HEK293T (cell line): ENCODE measurements around the gene AP5B1.

Experiments used
- CTCF ChIA-PET: fragments of 350-600 bp; formaldehyde crosslinking; extraction: SDS; loops from one replicate; lab custom pipeline; 2021; ENCODE audit warnings: antibody characterized with exemption, inconsistent platforms; lab: Yijun Ruan, JAX
- POLR2A ChIA-PET: fragments of 350-600 bp; formaldehyde crosslinking; extraction: SDS; loops from one replicate; lab custom pipeline; 2020; ENCODE audit warnings: antibody characterized with exemption, inconsistent platforms; lab: Yijun Ruan, JAX
- DNase-seq: peaks from one replicate; pipeline ENCODE4 v3.0.0; 2012; ENCODE audit warnings: mixed read lengths; ENCODE audit errors: extremely low spot score
- ARNT ChIP-seq: fragments of 450-650 bp; IDR thresholded peaks from 2 replicates; pipeline ENCODE4 v1.6.1; 2017; ENCODE audit warnings: mild to moderate bottlenecking
- BHLHE40 ChIP-seq: fragments of 450-650 bp; IDR thresholded peaks from 2 replicates; pipeline ENCODE4 v1.6.1; 2016; ENCODE audit warnings: mild to moderate bottlenecking, moderate library complexity, borderline replicate concordance
- ELF4 ChIP-seq: fragments of 450-650 bp; IDR thresholded peaks from 2 replicates; pipeline ENCODE4 v1.6.1; 2017; ENCODE audit warnings: antibody characterized with exemption
- FOXA1 ChIP-seq: fragments of 450-650 bp; IDR thresholded peaks from 2 replicates; pipeline ENCODE4 v1.6.1; 2016; ENCODE audit warnings: mild to moderate bottlenecking
- FOXK2 ChIP-seq: fragments of 450-650 bp; IDR thresholded peaks from 2 replicates; pipeline ENCODE4 v1.6.1; 2016; ENCODE audit warnings: mild to moderate bottlenecking
- FOXM1 ChIP-seq: fragments of 450-650 bp; IDR thresholded peaks from 2 replicates; pipeline ENCODE4 v1.6.1; 2017; ENCODE audit warnings: mild to moderate bottlenecking, borderline replicate concordance
- HDGF ChIP-seq: fragments of 450-650 bp; IDR thresholded peaks from 2 replicates; pipeline ENCODE4 v1.6.1; 2017; ENCODE audit warnings: antibody characterized with exemption, borderline replicate concordance
- L3MBTL2 ChIP-seq: fragments of 450-650 bp; conservative IDR thresholded peaks from 2 replicates; pipeline ENCODE4 v1.6.1; 2016; ENCODE audit warnings: mild to moderate bottlenecking
- LEF1 ChIP-seq: fragments of 450-650 bp; IDR thresholded peaks from 2 replicates; pipeline ENCODE4 v1.6.1; 2017; ENCODE audit warnings: mild to moderate bottlenecking, borderline replicate concordance
- NFRKB ChIP-seq: fragments of 450-650 bp; IDR thresholded peaks from 2 replicates; pipeline ENCODE4 v1.6.1; 2016; ENCODE audit warnings: mild to moderate bottlenecking, moderate library complexity
- SP1 ChIP-seq: fragments of 450-650 bp; IDR thresholded peaks from 2 replicates; pipeline ENCODE4 v1.6.1; 2017
- SUZ12 ChIP-seq: fragments of 450-650 bp; IDR thresholded peaks from 2 replicates; pipeline ENCODE4 v1.6.1; 2016; ENCODE audit warnings: mild to moderate bottlenecking
- TARDBP ChIP-seq: fragments of 450-650 bp; IDR thresholded peaks from 2 replicates; pipeline ENCODE4 v1.6.1; 2016
- ZNF384 ChIP-seq: fragments of 450-650 bp; IDR thresholded peaks from 2 replicates; pipeline ENCODE4 v1.6.1; 2016
- TF ChIP-seq, protein P1 (sequence below): fragments of 450-650 bp; IDR thresholded peaks from 2 replicates; pipeline ENCODE4 v1.6.1; 2016

AP5B1 gene

DNA sequence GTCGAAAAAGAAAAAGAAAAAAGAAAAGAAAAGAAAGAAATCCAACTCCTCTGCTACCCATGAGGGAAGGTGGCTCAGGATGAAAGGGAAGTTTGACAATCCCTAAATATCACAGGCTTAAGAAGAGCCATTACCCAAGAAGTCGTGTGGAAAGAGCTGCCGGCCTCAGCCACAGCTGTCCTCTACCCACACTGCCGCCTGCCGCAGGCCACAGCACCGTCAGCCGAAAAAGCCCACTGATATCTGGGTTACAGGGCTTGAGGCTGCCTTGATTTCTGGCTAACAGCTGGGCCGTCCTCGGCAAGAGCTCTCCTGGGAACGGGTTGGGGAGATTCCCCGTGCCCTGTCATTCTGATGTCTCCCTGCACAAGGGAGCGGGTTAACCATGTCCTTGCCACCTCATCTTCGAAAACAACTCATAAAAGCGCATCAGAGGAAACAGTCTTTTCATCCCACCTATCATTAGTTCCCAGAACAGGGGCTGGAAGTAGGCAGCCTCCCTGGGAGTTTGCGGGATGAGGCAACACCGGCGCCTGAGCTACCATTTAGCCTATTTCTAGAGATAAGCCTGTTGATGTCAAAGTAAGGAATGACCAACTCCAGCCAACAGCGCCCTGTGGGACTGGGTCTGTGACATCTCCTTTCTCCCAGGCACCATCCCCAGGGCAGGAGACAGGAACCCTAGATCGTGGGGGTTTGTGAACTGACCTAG is 31.1 kb upstream of the AP5B1 start:
- TF ChIP-seq ARNT (no peak), LEF1 (no peak), SUZ12 (no peak), SP1 (no peak), BHLHE40 (no peak), ZNF384 (no peak), ELF4 (no peak), L3MBTL2 (no peak), FOXA1 (no peak)
- TF ChIP-seq, protein P1, sequence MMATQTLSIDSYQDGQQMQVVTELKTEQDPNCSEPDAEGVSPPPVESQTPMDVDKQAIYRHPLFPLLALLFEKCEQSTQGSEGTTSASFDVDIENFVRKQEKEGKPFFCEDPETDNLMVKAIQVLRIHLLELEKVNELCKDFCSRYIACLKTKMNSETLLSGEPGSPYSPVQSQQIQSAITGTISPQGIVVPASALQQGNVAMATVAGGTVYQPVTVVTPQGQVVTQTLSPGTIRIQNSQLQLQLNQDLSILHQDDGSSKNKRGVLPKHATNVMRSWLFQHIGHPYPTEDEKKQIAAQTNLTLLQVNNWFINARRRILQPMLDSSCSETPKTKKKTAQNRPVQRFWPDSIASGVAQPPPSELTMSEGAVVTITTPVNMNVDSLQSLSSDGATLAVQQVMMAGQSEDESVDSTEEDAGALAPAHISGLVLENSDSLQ, result no peak
- CTCF ChIA-PET, result interaction anchor here (1.7 kb wide), 1 partner anchor 100 kb away, joined by 8 read pairs; the partner anchor contains the start of gene KAT5

DNA sequence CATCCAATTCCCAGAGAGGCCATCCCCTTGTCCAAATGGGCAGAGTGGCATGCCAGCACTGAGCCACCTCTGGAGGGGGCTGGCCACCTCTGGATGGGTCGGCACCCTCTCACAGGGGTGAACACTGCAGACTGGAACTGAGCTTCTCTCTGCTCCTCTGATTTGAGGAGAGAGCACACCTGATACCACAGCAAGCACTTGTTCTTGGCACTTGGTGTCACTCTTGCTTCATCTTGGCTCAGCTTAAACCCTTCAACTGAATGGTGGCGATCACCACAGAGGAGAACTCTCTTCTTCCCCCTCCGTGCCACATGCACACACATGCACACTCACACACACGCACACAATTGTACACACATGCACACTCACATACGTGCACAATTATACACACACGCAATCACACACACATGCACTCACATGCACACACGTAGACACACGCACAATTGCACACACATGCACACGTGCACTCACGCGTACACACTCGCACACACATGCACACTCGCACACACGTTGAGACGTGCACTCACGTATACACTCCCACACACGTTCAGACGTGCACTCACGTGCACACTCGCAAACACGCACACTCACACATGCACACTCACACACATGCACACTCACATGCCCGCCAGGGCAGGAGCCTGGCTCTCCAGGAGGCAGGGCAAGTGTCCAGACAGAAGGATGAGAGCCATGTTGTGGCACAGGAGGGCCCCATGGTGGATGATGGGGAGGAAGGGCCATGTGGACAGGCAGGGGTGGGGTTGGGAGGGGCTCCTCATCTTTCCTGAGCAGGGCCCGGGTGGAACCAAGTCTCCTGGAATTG is 29.5 kb upstream of the AP5B1 start:
- no peak for DNase-seq
- TF ChIP-seq BHLHE40, result no peak
- peak; percentile 89 for TF ChIP-seq TARDBP
- no peak for TF ChIP-seq FOXM1
- CTCF ChIA-PET, result interaction anchor here (0.6 to 3.6 kb wide), 2 partner anchors 30 to 189 kb away, joined by 3 to 10 read pairs; no protein-coding TSS in a partner anchor
- POLR2A ChIA-PET, result interaction anchor here (1.1 kb wide), 1 partner anchor 242 kb away, joined by 3 read pairs; the partner anchor contains the start of gene SF3B2

More for the DNA sequence above, 31.1 kb upstream of the AP5B1 start:
- no peak for DNase-seq
- POLR2A ChIA-PET, result interaction anchor here (2.7 kb wide), 1 partner anchor 33 kb away, joined by 7 read pairs; no protein-coding TSS in a partner anchor

DNA sequence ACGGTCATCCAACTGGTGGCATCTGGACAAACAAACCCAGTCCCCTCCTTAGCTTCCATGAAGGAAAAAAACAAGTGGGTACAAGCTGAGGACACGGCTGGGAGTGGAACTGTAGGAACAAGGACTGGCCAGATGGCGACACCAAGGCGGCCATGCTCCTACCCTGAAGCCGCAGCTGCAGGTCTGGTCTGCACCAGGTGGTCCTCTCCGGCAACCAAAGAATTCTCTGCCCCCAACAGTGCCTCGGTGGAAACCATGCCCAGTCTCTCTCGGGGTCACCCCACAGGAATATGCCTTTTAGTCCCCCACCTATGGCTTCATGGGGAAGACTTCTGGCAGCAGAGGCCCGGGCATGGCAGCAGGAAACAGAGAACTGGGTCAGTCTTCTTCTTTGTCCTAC is 28.7 kb upstream of the AP5B1 start:
- no peak for DNase-seq
- POLR2A ChIA-PET, result interaction anchor here (1.1 kb wide), 1 partner anchor 242 kb away, joined by 3 read pairs; the partner anchor contains the start of gene SF3B2
- CTCF ChIA-PET, result interaction anchor here (0.6 to 3.6 kb wide), 2 partner anchors 30 to 189 kb away, joined by 3 to 10 read pairs; no protein-coding TSS in a partner anchor
- no peak for TF ChIP-seq SUZ12
- TF ChIP-seq TARDBP, result no peak
- TF ChIP-seq ZNF384, result no peak

GRCh38 chr11:65808744-65809341 is 28.1 kb upstream of the AP5B1 start:
- ChIA-PET POLR2A (interaction anchor here (0.7 to 1.5 kb wide), 3 partner anchors 10 to 243 kb away, joined by 3 to 6 read pairs (median 3); partner anchors contain the start of genes RELA and SF3B2), CTCF (interaction anchor here (0.9 to 3.6 kb wide), 2 partner anchors 10 to 29 kb away, joined by 3 to 10 read pairs; no protein-coding TSS in a partner anchor)
- TF ChIP-seq FOXK2 (no peak), TARDBP (no peak), L3MBTL2 (no peak), BHLHE40 (no peak), NFRKB (no peak), SP1 (no peak), ZNF384 (no peak), FOXA1 (no peak), HDGF (no peak), SUZ12 (no peak)
- TF ChIP-seq, protein P1, result no peak
- DNase-seq, result no peak

GRCh38 chr11:65806979-65807378 is 26.2 kb upstream of the AP5B1 start:
- no peak for DNase-seq
- CTCF ChIA-PET, result interaction anchor here (0.6 to 3.6 kb wide), 2 partner anchors 23 to 27 kb away, joined by 3 to 10 read pairs; no protein-coding TSS in a partner anchor
- POLR2A ChIA-PET, result interaction anchor here (0.8 to 1.4 kb wide), 2 partner anchors 11 to 27 kb away, joined by 3 read pairs; no protein-coding TSS in a partner anchor
- no peak for TF ChIP-seq LEF1
- TF ChIP-seq HDGF, result no peak
- no peak for TF ChIP-seq FOXK2
- TF ChIP-seq SP1, result no peak
- no peak for TF ChIP-seq TARDBP
- no peak for TF ChIP-seq ELF4
- TF ChIP-seq, protein P1, result no peak
- TF ChIP-seq ARNT, result no peak
- no peak for TF ChIP-seq ZNF384
- TF ChIP-seq NFRKB, result no peak
- no peak for TF ChIP-seq FOXM1
- no peak for TF ChIP-seq BHLHE40
- TF ChIP-seq L3MBTL2, result no peak
